GM12872 (cell line): ENCODE measurements around the gene E4F1.

ENCODE experiments used
- CTCF ChIP-seq: IDR thresholded peaks from 3 replicates; pipeline ENCODE4 v1.5.1; 2011; ENCODE audit warnings: low read depth, mild to moderate bottlenecking, low read length, moderate library complexity; ENCODE audit not compliant: insufficient read depth

The E4F1 gene

GRCh38 chr16:2184346-2184745, 39.0 kb upstream of the E4F1 start:
- no peak for TF ChIP-seq CTCF

- no peak for TF ChIP-seq CTCF
Measured at GRCh38 chr16:2184962-2185361, 38.4 kb upstream of the E4F1 start.

- no peak for TF ChIP-seq CTCF
Measured at GRCh38 chr16:2186064-2186463, 37.3 kb upstream of the E4F1 start.

GRCh38 chr16:2186505-2186904, 36.9 kb upstream of the E4F1 start:
- TF ChIP-seq CTCF: no peak

- no peak for TF ChIP-seq CTCF
Measured at GRCh38 chr16:2187212-2187611, 36.2 kb upstream of the E4F1 start.

- TF ChIP-seq CTCF: no peak
Measured at GRCh38 chr16:2188395-2188794, 35.0 kb upstream of the E4F1 start.

- no peak for TF ChIP-seq CTCF
Measured at GRCh38 chr16:2189252-2189893, 34.0 kb upstream of the E4F1 start.
